HepG2 (cell line): ENCODE data around the gene NCOA6. TPM values are rescaled to one million over a fixed set of nuclear protein-coding genes. Genes with fewer than 3 reads are reported as not detected.

ENCODE experiments used
- DNMT1 ChIP-seq: sonication (generic); formaldehyde crosslinking; IDR thresholded peaks from 2 replicates; pipeline ENCODE4 v1.5.1; 2020; ENCODE audit warnings: mild to moderate bottlenecking, missing genetic modification reagents
- EP300 ChIP-seq, 3 experiments: sonication (generic) in 1 of 3; formaldehyde crosslinking in 1 of 3; IDR thresholded peaks; 2 replicates each; pipeline versions ENCODE4 v1.5.1 to v1.6.1; 2011 to 2020; ENCODE audit warnings: low read depth in 2 of 3, low read length in 2 of 3, borderline replicate concordance in 1 of 3, improper control_type of control experiment in 1 of 3, mild to moderate bottlenecking in 1 of 3, missing genetic modification reagents in 1 of 3, moderate library complexity in 1 of 3
- FLYWCH1 ChIP-seq: sonication (generic); formaldehyde crosslinking; IDR thresholded peaks from 2 replicates; pipeline ENCODE4 v1.8.1; 2023; ENCODE audit warnings: mild to moderate bottlenecking, missing genetic modification reagents
- GABPB1 ChIP-seq: IDR thresholded peaks from 2 replicates; pipeline ENCODE4 v1.6.1; 2016; ENCODE audit warnings: mild to moderate bottlenecking, missing genetic modification reagents, moderate library complexity, missing compliant biosample characterization
- POLR2A ChIP-seq, 2 experiments: IDR thresholded peaks; 2 replicates each; pipeline ENCODE4 v1.6.1; 2011; ENCODE audit warnings: low read depth in 2 of 2, low read length in 2 of 2, mild to moderate bottlenecking in 1 of 2, moderate library complexity in 1 of 2; ENCODE audit not compliant: insufficient read depth in 1 of 2
- RARG ChIP-seq: sonication (generic); formaldehyde crosslinking; IDR thresholded peaks from 2 replicates; pipeline ENCODE4 v1.4.0; 2020; ENCODE audit warnings: low read depth, mild to moderate bottlenecking, missing genetic modification reagents
- ZKSCAN1 ChIP-seq: fragments of 150-350 bp; IDR thresholded peaks from 2 replicates; pipeline ENCODE4 v1.6.1; 2014; ENCODE audit warnings: low read length
- ZMYM3 ChIP-seq: sonication (generic); formaldehyde crosslinking; IDR thresholded peaks from 2 replicates; pipeline ENCODE4 v1.5.1; 2020; ENCODE audit warnings: mild to moderate bottlenecking, missing genetic modification reagents
- ZNF17 ChIP-seq: sonication (generic); formaldehyde crosslinking; IDR thresholded peaks from 2 replicates; pipeline ENCODE4 v1.5.0; 2020; ENCODE audit warnings: mild to moderate bottlenecking, missing genetic modification reagents
- ZNF251 ChIP-seq: sonication (generic); formaldehyde crosslinking; IDR thresholded peaks from 2 replicates; pipeline ENCODE4 v1.9.0; 2021; ENCODE audit warnings: mild to moderate bottlenecking, missing genetic modification reagents
- ZNF333 ChIP-seq: sonication (generic); formaldehyde crosslinking; IDR thresholded peaks from 2 replicates; pipeline ENCODE4 v1.4.0; 2020; ENCODE audit warnings: mild to moderate bottlenecking, missing genetic modification reagents, borderline replicate concordance
- ZNF335 ChIP-seq: sonication (generic); formaldehyde crosslinking; IDR thresholded peaks from 2 replicates; pipeline ENCODE4 v1.4.0; 2020; ENCODE audit warnings: missing genetic modification reagents
- ZNF605 ChIP-seq: sonication (generic); formaldehyde crosslinking; IDR thresholded peaks from 2 replicates; pipeline ENCODE4 v1.8.0; 2022; ENCODE audit warnings: mild to moderate bottlenecking, missing genetic modification reagents
- ZNF768 ChIP-seq: sonication (generic); formaldehyde crosslinking; IDR thresholded peaks from 2 replicates; pipeline ENCODE4 v1.4.0; 2020; ENCODE audit warnings: missing genetic modification reagents
- ZNF782 ChIP-seq: sonication (generic); formaldehyde crosslinking; IDR thresholded peaks from 2 replicates; pipeline ENCODE4 v1.4.0; 2020; ENCODE audit warnings: missing genetic modification reagents, mild to moderate bottlenecking, borderline replicate concordance
- polyA plus RNA-seq, 8 experiments: library from polyadenylated mRNA; depleted of rRNA in 3 of 8; stranded (reverse) in 7 of 8; unstranded in 1 of 8; fragments of >200 nt; fragmentation: Illumina TruSeq in 4 of 8; extraction: Trizol in 4 of 8; gene quantifications; 2 replicates each; pipeline versions ENCODE4 v1.2.1 to v1.2.3, GENCODE V29; 2011 to 2016; ENCODE audit warnings: low read depth in 4 of 8, missing spikeins in 1 of 8, mixed read lengths in 1 of 8; ENCODE audit not compliant: insufficient read depth in 1 of 8
- total RNA-seq, 5 experiments: library from RNA; depleted of rRNA; stranded (reverse); fragments of >200 nt; fragmentation: Illumina TruSeq; extraction: Trizol; gene quantifications; 2 replicates each; pipeline ENCODE4 v1.2.3, GENCODE V29; 2016; ENCODE audit warnings: low read depth in 1 of 5
- TF ChIP-seq, protein P1 (sequence below): sonication (generic); formaldehyde crosslinking; IDR thresholded peaks from 2 replicates; pipeline ENCODE4 v1.8.0; 2023; ENCODE audit warnings: mild to moderate bottlenecking, missing genetic modification reagents
- TF ChIP-seq, protein P2 (sequence below): sonication (generic); formaldehyde crosslinking; IDR thresholded peaks from 2 replicates; pipeline ENCODE4 v1.8.0; 2022; ENCODE audit warnings: missing genetic modification reagents, low read depth, mild to moderate bottlenecking, borderline replicate concordance
- TF ChIP-seq, protein P3 (sequence below): sonication (generic); formaldehyde crosslinking; IDR thresholded peaks from 2 replicates; pipeline ENCODE4 v1.5.1; 2020; ENCODE audit warnings: mild to moderate bottlenecking, missing genetic modification reagents, borderline replicate concordance
- TF ChIP-seq, protein P4 (sequence below): sonication (generic); formaldehyde crosslinking; IDR thresholded peaks from 2 replicates; pipeline ENCODE4 v1.4.0; 2020; ENCODE audit warnings: mild to moderate bottlenecking, missing genetic modification reagents

The NCOA6 gene
- total and polyA plus RNA-seq, 2 of the 13 experiments (the other 11 are each of a cell fraction or from before 2014, with no cell fraction given): 11.2 to 29.3 TPM

DNA sequence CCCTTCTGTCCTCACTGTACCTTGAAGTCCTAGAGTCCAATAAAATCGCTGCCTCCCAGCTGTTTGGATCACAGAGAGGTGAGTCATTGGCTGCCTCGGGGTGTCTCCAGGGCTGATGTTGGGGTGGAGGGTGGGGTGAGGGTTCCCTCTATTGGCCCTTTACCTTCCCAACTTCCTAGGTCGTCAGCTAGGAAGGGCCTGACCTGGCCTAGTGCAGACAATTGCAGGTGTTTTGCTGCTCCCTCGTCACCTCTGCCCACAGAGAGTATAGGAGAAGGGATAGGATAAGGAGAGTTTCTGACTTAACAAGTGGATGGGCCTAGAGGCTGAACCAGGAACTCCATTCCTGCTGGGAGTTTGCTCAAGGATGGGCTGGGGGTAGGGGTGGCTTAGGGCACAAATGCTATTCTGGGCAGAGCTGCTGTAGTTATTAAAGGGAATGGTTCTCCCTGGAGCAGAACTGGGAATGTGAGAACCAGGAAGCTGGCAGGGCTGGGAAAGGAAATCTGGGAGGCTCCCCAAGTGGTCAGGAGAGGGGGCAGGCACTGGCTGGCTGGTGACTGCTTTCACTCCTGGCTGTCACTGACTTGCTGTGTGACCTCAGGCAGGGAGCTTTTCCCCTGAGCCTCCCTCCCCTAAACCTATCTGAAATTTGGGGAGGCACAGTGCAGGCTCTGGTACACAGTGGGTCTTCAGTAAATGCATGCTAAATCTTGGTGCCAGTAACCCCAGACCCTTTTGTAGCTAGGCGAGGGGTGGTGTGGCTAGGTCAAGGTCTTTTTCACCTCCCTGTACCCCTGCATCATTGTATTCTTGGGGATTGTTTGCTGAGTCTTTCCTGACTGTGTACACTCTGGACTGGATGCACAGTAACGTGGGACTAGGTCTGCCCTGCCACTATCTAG, 119.8 kb downstream of the NCOA6 start (continued):
- TF ChIP-seq ZNF782 (CRISPR knock-in tag) (no peak), ZNF251 (CRISPR knock-in tag) (no peak), ZNF335 (peak; percentile 2; the same call in 1 of the 2 replicates), ZNF333 (CRISPR knock-in tag) (no peak), ZNF17 (CRISPR knock-in tag) (no peak), ZNF768 (CRISPR knock-in tag) (peak; percentile 98), FLYWCH1 (CRISPR knock-in tag) (no peak), ZKSCAN1 (no peak), ZMYM3 (CRISPR knock-in tag) (peak; percentile 60; the same call in 1 of the 2 replicates), EP300 (IDR thresholded peaks at IDR 0.05; ENCODE audit: low read depth in 2 of 2, low read length in 2 of 2) (peak in 1 of 2 experiments; percentile 12; a peak in 1 of 4 replicates), EP300 (CRISPR knock-in tag; IDR thresholded peaks at IDR 0.05; ENCODE audit: borderline replicate concordance) (no peak), ZNF605 (no peak), DNMT1 (CRISPR knock-in tag) (peak; percentile 90; the same call in 1 of the 2 replicates), GABPB1 (CRISPR knock-in tag) (no peak), POLR2A (IDR thresholded peaks at IDR 0.05; ENCODE audit: insufficient read depth in 1 of 2, low read depth in 2 of 2, low read length in 2 of 2) (peak in 1 of 2 experiments; percentile 10; a peak in 2 of 4 replicates), RARG (CRISPR knock-in tag) (no peak)
- TF ChIP-seq, protein P1, sequence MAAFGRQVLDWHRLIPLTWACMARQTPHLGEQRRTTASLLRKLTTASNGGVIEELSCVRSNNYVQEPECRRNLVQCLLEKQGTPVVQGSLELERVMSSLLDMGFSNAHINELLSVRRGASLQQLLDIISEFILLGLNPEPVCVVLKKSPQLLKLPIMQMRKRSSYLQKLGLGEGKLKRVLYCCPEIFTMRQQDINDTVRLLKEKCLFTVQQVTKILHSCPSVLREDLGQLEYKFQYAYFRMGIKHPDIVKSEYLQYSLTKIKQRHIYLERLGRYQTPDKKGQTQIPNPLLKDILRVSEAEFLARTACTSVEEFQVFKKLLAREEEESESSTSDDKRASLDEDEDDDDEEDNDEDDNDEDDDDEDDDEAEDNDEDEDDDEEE (CRISPR knock-in tag): no peak; the same call in 1 of the 2 replicates
- TF ChIP-seq, protein P2, sequence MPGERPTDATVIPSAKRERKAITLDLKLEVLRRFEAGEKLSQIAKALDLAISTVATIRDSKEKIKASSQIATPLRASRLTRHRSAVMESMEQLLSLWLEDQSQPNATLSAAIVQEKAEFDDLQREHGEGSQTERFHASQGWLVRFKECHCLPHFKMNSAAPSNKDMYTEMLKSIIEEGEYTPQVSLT: no peak
- TF ChIP-seq, protein P3, sequence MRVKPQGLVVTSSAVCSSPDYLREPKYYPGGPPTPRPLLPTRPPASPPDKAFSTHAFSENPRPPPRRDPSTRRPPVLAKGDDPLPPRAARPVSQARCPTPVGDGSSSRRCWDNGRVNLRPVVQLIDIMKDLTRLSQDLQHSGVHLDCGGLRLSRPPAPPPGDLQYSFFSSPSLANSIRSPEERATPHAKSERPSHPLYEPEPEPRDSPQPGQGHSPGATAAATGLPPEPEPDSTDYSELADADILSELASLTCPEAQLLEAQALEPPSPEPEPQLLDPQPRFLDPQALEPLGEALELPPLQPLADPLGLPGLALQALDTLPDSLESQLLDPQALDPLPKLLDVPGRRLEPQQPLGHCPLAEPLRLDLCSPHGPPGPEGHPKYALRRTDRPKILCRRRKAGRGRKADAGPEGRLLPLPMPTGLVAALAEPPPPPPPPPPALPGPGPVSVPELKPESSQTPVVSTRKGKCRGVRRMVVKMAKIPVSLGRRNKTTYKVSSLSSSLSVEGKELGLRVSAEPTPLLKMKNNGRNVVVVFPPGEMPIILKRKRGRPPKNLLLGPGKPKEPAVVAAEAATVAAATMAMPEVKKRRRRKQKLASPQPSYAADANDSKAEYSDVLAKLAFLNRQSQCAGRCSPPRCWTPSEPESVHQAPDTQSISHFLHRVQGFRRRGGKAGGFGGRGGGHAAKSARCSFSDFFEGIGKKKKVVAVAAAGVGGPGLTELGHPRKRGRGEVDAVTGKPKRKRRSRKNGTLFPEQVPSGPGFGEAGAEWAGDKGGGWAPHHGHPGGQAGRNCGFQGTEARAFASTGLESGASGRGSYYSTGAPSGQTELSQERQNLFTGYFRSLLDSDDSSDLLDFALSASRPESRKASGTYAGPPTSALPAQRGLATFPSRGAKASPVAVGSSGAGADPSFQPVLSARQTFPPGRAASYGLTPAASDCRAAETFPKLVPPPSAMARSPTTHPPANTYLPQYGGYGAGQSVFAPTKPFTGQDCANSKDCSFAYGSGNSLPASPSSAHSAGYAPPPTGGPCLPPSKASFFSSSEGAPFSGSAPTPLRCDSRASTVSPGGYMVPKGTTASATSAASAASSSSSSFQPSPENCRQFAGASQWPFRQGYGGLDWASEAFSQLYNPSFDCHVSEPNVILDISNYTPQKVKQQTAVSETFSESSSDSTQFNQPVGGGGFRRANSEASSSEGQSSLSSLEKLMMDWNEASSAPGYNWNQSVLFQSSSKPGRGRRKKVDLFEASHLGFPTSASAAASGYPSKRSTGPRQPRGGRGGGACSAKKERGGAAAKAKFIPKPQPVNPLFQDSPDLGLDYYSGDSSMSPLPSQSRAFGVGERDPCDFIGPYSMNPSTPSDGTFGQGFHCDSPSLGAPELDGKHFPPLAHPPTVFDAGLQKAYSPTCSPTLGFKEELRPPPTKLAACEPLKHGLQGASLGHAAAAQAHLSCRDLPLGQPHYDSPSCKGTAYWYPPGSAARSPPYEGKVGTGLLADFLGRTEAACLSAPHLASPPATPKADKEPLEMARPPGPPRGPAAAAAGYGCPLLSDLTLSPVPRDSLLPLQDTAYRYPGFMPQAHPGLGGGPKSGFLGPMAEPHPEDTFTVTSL: no peak
- TF ChIP-seq, protein P4, sequence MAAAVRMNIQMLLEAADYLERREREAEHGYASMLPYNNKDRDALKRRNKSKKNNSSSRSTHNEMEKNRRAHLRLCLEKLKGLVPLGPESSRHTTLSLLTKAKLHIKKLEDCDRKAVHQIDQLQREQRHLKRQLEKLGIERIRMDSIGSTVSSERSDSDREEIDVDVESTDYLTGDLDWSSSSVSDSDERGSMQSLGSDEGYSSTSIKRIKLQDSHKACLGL (CRISPR knock-in tag): no peak
